ENCODE data around the gene MMP11.

DNA sequence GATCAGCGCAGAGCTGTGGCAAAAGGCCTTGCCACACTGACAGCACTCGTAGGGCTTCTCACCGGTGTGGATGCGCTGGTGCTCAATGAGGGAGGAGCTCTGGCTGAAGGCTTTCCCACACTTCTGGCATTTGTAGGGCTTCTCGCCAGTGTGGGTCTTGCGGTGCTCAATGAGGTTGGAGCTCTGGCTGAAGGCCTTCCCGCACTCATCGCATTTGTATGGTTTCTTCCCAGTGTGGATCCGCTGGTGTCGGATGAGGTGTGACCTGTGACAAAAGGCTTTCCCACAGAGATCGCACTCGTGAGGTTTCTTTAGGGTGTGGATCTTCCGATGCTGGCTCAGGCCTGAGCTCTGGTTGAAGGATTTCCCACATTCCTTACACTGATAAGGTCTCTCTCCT is 28.6 kb upstream of the MMP11 start:
- no peak for TF ChIP-seq RFX5 (IDR thresholded peaks at IDR 0.05; ENCODE audit: low read depth, low read length)
- TF ChIP-seq, protein P1, sequence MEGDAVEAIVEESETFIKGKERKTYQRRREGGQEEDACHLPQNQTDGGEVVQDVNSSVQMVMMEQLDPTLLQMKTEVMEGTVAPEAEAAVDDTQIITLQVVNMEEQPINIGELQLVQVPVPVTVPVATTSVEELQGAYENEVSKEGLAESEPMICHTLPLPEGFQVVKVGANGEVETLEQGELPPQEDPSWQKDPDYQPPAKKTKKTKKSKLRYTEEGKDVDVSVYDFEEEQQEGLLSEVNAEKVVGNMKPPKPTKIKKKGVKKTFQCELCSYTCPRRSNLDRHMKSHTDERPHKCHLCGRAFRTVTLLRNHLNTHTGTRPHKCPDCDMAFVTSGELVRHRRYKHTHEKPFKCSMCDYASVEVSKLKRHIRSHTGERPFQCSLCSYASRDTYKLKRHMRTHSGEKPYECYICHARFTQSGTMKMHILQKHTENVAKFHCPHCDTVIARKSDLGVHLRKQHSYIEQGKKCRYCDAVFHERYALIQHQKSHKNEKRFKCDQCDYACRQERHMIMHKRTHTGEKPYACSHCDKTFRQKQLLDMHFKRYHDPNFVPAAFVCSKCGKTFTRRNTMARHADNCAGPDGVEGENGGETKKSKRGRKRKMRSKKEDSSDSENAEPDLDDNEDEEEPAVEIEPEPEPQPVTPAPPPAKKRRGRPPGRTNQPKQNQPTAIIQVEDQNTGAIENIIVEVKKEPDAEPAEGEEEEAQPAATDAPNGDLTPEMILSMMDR (conservative IDR thresholded peaks at IDR 0.05; ENCODE audit: low read depth, low read length), result no peak
- no peak for TF ChIP-seq USF2 (IDR thresholded peaks at IDR 0.05; ENCODE audit: low read depth, low read length)
- TF ChIP-seq POLR2A (IDR thresholded peaks at IDR 0.05; ENCODE audit: low read depth, low read length), result no peak
- TF ChIP-seq RCOR1 (IDR thresholded peaks at IDR 0.05; ENCODE audit: insufficient replicate concordance, low read length), result no peak

Measured in IMR-90 (cell line).